HUDEP-2 (cell line): Measurements from ENCODE around the gene ZDHHC20.

Experiments used
- DNase-seq, 76 experiments: peaks; one replicate each; lab custom pipeline; 2025; ENCODE audit not compliant: unreplicated experiment in 76 of 76; lab: John Stamatoyannopoulos, UW

ZDHHC20 gene

GRCh38 chr13:21330126-21330861 is 128.8 kb downstream of the ZDHHC20 start:
- DNase-seq: no peak

- DNase-seq: no peak
Measured at GRCh38 chr13:21328836-21329477, 130.1 kb downstream of the ZDHHC20 start.

GRCh38 chr13:21328201-21328600 is 130.9 kb downstream of the ZDHHC20 start:
- no peak for DNase-seq

DNA sequence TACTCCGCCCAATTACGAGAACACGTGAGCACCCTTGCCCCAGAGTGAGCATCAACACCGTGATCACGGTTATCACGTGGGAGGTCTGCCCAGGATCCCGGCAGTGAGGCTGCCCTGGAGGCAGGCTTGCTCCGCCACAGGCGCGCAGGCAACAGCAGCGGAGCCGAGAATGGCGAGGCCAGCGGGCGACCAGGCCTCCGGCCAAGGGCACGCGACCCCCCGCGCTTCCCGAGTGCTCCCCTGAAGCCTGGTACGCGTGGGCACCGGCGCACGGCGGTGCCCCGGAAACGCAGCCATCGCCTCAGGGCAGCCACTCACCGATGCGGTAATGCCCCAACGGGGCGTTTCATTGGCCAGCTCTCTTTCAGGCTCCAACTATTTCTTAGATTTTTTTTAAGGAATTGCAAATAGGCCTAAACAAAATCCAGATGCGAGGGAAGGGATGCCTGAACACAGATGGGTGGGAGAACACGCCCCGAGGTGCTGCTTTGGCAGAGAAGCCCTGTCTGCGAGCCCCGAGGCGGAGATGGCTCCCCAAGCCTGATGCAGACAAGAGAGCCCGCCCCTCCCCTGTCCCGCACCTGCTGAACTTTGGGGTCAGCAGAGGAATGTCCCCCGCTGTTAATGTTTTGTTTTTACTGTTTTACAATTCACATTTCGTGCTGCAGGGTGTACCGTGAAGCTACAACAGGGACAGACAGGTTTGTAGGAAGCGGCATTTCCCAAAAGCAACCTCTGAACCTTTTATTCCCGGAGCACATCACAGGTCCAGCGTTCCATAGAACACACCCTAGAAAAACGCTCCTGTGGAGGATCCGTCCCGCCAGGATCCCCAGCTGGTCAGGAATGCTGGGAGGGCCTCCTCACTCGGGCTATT is 132.7 kb downstream of the ZDHHC20 start:
- DNase-seq: no peak

- DNase-seq: no peak
Measured at GRCh38 chr13:21324803-21325202, 134.3 kb downstream of the ZDHHC20 start.

GRCh38 chr13:21322988-21323387 is 136.1 kb downstream of the ZDHHC20 start:
- DNase-seq: no peak
